ENCODE results near the gene KRTAP5-10. TPM values are rescaled to one million over a fixed set of nuclear protein-coding genes. Genes with fewer than 3 reads are reported as not detected.
"Not testable (repeated sequence)": the region's sequence is repeated elsewhere in the genome, so short reads cannot be mapped to it uniquely, and the experiment has no call there.

The KRTAP5-10 gene
- total RNA-seq, 1 experiment from 2014 or later: not detected

- no peak for DNase-seq (ENCODE audit: low spot score)
- H3K36me3 Mint-ChIP-seq: peaks cover 7% of the 10 kb centered on the region
- ATAC-seq: no peak; the same call in 1 of the 2 replicates
- no peak overlapping the region for H3K4me3 Mint-ChIP-seq
- H3K9me3 Mint-ChIP-seq: peaks cover 13% of the 10 kb centered on the region
- H3K27ac Mint-ChIP-seq: no peak overlapping the region
- ChIA-PET CTCF (interaction anchor here (1.2 kb wide), 1 partner anchor 26 kb away, joined by 3 read pairs; no protein-coding TSS in a partner anchor), POLR2A (no interaction called here)
- H3K4me1 Mint-ChIP-seq: no peaks in the 10 kb centered on the region
- TF ChIP-seq ZNF512 (CRISPR knock-in tag; IDR thresholded peaks at IDR 0.05; ENCODE audit: borderline replicate concordance) (no peak), ATF3 (CRISPR knock-in tag; conservative IDR thresholded peaks at IDR 0.05) (no peak), NR3C1 (CRISPR knock-in tag; conservative IDR thresholded peaks at IDR 0.05; ENCODE audit: low read depth) (no peak), E2F4 (CRISPR knock-in tag; IDR thresholded peaks at IDR 0.05; ENCODE audit: borderline replicate concordance, low read depth) (no peak), ATF6 (CRISPR knock-in tag; IDR thresholded peaks at IDR 0.05) (no peak), NFATC4 (CRISPR knock-in tag; IDR thresholded peaks at IDR 0.05) (no peak), OVOL2 (CRISPR knock-in tag; IDR thresholded peaks at IDR 0.05; ENCODE audit: borderline replicate concordance) (no peak), NR1H2 (CRISPR knock-in tag; IDR thresholded peaks at IDR 0.05) (no peak), ZNF671 (CRISPR knock-in tag; IDR thresholded peaks at IDR 0.05) (no peak), NR2C2 (CRISPR knock-in tag; IDR thresholded peaks at IDR 0.05) (no peak), ZNF121 (CRISPR knock-in tag; IDR thresholded peaks at IDR 0.05) (no peak)
- TF ChIP-seq, protein P1, sequence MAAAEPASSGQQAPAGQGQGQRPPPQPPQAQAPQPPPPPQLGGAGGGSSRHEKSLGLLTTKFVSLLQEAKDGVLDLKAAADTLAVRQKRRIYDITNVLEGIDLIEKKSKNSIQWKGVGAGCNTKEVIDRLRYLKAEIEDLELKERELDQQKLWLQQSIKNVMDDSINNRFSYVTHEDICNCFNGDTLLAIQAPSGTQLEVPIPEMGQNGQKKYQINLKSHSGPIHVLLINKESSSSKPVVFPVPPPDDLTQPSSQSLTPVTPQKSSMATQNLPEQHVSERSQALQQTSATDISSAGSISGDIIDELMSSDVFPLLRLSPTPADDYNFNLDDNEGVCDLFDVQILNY (CRISPR knock-in tag; IDR thresholded peaks at IDR 0.05): no peak
- TF ChIP-seq, protein P2, sequence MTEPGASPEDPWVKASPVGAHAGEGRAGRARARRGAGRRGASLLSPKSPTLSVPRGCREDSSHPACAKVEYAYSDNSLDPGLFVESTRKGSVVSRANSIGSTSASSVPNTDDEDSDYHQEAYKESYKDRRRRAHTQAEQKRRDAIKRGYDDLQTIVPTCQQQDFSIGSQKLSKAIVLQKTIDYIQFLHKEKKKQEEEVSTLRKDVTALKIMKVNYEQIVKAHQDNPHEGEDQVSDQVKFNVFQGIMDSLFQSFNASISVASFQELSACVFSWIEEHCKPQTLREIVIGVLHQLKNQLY (CRISPR knock-in tag; IDR thresholded peaks at IDR 0.05): no peak
- TF ChIP-seq, protein P3, sequence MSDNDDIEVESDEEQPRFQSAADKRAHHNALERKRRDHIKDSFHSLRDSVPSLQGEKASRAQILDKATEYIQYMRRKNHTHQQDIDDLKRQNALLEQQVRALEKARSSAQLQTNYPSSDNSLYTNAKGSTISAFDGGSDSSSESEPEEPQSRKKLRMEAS (CRISPR knock-in tag; IDR thresholded peaks at IDR 0.05): no peak
- TF ChIP-seq, protein P4, sequence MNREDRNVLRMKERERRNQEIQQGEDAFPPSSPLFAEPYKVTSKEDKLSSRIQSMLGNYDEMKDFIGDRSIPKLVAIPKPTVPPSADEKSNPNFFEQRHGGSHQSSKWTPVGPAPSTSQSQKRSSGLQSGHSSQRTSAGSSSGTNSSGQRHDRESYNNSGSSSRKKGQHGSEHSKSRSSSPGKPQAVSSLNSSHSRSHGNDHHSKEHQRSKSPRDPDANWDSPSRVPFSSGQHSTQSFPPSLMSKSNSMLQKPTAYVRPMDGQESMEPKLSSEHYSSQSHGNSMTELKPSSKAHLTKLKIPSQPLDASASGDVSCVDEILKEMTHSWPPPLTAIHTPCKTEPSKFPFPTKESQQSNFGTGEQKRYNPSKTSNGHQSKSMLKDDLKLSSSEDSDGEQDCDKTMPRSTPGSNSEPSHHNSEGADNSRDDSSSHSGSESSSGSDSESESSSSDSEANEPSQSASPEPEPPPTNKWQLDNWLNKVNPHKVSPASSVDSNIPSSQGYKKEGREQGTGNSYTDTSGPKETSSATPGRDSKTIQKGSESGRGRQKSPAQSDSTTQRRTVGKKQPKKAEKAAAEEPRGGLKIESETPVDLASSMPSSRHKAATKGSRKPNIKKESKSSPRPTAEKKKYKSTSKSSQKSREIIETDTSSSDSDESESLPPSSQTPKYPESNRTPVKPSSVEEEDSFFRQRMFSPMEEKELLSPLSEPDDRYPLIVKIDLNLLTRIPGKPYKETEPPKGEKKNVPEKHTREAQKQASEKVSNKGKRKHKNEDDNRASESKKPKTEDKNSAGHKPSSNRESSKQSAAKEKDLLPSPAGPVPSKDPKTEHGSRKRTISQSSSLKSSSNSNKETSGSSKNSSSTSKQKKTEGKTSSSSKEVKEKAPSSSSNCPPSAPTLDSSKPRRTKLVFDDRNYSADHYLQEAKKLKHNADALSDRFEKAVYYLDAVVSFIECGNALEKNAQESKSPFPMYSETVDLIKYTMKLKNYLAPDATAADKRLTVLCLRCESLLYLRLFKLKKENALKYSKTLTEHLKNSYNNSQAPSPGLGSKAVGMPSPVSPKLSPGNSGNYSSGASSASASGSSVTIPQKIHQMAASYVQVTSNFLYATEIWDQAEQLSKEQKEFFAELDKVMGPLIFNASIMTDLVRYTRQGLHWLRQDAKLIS (CRISPR knock-in tag; IDR thresholded peaks at IDR 0.05; ENCODE audit: borderline replicate concordance): no peak
- TF ChIP-seq, protein P5, sequence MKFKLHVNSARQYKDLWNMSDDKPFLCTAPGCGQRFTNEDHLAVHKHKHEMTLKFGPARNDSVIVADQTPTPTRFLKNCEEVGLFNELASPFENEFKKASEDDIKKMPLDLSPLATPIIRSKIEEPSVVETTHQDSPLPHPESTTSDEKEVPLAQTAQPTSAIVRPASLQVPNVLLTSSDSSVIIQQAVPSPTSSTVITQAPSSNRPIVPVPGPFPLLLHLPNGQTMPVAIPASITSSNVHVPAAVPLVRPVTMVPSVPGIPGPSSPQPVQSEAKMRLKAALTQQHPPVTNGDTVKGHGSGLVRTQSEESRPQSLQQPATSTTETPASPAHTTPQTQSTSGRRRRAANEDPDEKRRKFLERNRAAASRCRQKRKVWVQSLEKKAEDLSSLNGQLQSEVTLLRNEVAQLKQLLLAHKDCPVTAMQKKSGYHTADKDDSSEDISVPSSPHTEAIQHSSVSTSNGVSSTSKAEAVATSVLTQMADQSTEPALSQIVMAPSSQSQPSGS (CRISPR knock-in tag; IDR thresholded peaks at IDR 0.05; ENCODE audit: borderline replicate concordance, low read depth): no peak
- TF ChIP-seq, protein P6, sequence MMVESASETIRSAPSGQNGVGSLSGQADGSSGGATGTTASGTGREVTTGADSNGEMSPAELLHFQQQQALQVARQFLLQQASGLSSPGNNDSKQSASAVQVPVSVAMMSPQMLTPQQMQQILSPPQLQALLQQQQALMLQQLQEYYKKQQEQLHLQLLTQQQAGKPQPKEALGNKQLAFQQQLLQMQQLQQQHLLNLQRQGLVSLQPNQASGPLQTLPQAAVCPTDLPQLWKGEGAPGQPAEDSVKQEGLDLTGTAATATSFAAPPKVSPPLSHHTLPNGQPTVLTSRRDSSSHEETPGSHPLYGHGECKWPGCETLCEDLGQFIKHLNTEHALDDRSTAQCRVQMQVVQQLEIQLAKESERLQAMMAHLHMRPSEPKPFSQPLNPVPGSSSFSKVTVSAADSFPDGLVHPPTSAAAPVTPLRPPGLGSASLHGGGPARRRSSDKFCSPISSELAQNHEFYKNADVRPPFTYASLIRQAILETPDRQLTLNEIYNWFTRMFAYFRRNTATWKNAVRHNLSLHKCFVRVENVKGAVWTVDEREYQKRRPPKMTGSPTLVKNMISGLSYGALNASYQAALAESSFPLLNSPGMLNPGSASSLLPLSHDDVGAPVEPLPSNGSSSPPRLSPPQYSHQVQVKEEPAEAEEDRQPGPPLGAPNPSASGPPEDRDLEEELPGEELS (CRISPR knock-in tag; IDR thresholded peaks at IDR 0.05): no peak
- TF ChIP-seq, protein P7, sequence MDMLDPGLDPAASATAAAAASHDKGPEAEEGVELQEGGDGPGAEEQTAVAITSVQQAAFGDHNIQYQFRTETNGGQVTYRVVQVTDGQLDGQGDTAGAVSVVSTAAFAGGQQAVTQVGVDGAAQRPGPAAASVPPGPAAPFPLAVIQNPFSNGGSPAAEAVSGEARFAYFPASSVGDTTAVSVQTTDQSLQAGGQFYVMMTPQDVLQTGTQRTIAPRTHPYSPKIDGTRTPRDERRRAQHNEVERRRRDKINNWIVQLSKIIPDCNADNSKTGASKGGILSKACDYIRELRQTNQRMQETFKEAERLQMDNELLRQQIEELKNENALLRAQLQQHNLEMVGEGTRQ (CRISPR knock-in tag; IDR thresholded peaks at IDR 0.05): no peak
- peaks cover 10% of the 10 kb centered on the region for H3K27me3 Mint-ChIP-seq (ENCODE audit: low read depth)
These were observed 27.8 kb upstream of the KRTAP5-10 start for GRCh38 chr11:71537537-71537936.

- H3K36me3 Mint-ChIP-seq; H3K4me1 Mint-ChIP-seq; POLR2A ChIA-PET; ATAC-seq; H3K4me3 Mint-ChIP-seq; DNase-seq (ENCODE audit: low spot score); H3K27me3 Mint-ChIP-seq (ENCODE audit: low read depth); H3K27ac Mint-ChIP-seq: not testable (repeated sequence)
- CTCF ChIA-PET: interaction anchor here (1.2 kb wide), 1 partner anchor 25 kb away, joined by 3 read pairs; no protein-coding TSS in a partner anchor
- H3K9me3 Mint-ChIP-seq: peaks cover 13% of the 10 kb centered on the region
These were observed 27.2 kb upstream of the KRTAP5-10 start, which contains the start of gene KRTAP5-8 for GRCh38 chr11:71537977-71538665. Gene KRTAP5-8 (plus strand): TSS chr11:71538025. CDS start chr11:71538056, 31 bp downstream.

All from WTC11 (cell line).